GM23248 (cell line): Measurements from ENCODE around the gene RASD2.

Experiments used
- EZH2 ChIP-seq: fragments of 200-600 bp; sonication (generic); IDR thresholded peaks from 2 replicates; pipeline ENCODE4 v1.6.1; 2018; ENCODE audit warnings: antibody characterized with exemption, mild to moderate bottlenecking; ENCODE audit not compliant: insufficient read depth, poor library complexity, severe bottlenecking
- EZH2phosphoT487 ChIP-seq: fragments of 200-600 bp; sonication (generic); IDR thresholded peaks from 2 replicates; pipeline ENCODE4 v1.6.1; 2018; ENCODE audit warnings: antibody characterized with exemption, moderate library complexity, mild to moderate bottlenecking, low read depth; ENCODE audit not compliant: insufficient read depth

DNA sequence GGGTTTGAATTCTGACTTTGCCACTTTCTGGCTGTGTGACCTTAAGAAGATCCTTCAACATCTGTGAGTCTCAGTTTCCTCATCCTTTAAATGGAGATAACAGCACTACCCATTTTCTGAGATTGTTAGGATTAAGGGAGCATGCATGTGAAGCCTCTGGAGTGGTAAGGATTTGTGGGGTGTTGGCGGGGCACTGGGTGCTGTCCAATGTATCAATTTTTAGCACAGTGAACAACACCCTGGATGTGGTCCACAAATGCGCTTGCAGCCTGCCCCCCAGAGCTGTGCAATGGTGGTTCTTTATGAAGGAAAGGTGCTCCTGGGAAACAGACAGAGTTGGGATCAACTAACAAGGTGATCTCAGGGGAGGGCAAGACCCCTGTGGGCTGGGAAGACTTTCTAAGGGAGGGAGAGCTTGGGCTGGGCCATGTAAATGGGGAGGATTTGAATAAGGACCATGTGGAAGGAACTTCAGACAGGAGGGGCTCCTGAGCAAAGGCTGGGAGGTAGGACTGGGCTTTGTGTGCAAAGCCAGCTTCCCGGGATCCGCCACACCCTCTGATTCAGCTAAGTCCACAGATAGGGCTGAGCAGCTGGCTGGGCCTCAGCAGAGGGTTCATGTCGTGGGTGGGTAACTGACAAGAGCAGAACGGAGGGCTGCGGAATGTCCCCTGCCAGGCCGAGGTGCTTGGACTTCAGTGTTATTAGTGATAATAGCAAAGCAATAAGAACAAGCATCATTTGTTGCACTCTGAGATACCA is 22.7 kb upstream of the RASD2 start:
- no peak for TF ChIP-seq EZH2phosphoT487
- TF ChIP-seq EZH2: no peak
